Measurements from ENCODE around the gene IQGAP2. TPM values are rescaled to one million over a fixed set of nuclear protein-coding genes. Genes with fewer than 3 reads are reported as not detected.

Gene IQGAP2
- total and polyA plus RNA-seq, 2 of the 8 experiments (the other 6 are each of a cell fraction or from before 2014, with no cell fraction given): 19.7 to 66.0 TPM

DNA sequence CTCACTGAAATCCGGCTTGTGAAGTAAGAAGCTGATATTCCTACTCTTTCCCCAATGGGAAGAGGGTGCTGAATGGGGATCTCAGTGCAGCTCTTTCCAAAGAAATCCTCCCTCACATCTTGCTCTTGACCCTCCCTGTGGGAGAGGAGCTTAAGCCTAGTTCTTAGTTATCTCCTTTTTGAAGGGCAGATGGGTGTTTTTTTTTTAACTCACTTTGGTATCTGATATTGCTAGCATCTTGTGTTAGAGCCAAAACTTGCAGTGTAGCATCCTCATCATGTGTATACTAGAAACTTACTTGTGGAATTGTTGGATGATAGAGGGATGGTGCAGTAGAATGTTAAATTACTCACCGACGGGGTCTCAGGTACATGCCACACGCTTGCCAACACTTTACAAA lies 129.9 kb downstream of the IQGAP2 start:
- Histone ChIP-seq H2AFZ (ENCODE audit: low read length) (no peak overlapping the region), H3K4me2 (ENCODE audit: insufficient read depth in 1 of 2, low read depth in 2 of 2, low read length in 2 of 2) (no peak overlapping the region), H2BK120ac (replicated peaks; ENCODE audit: low read depth, low read length) (no peak overlapping the region), H3K79me2 (ENCODE audit: control insufficient read depth in 1 of 2, insufficient read depth in 2 of 2, low read length in 2 of 2) (peaks cover 0 to 13% of the 10 kb centered on the region in 2 experiments; a peak in 1 of 4 replicates), H2BK15ac (ENCODE audit: low read length) (no peak overlapping the region), H3K9me3 (ENCODE audit: insufficient read depth in 2 of 2, low read depth in 1 of 2, low read length in 1 of 2) (peaks cover 0 to 2% of the 10 kb centered on the region in 2 experiments; a peak in 1 of 4 replicates), H3K23ac (ENCODE audit: insufficient read length) (no peak overlapping the region), H3K4me3 (ENCODE audit: extremely low read depth in 1 of 4, insufficient read depth in 2 of 4, low read depth in 3 of 4, low read length in 4 of 4) (no peak overlapping the region), H3K56ac (replicated peaks; ENCODE audit: insufficient read length, low read depth, low read length) (no peak overlapping the region), H3K79me1 (ENCODE audit: low read depth, low read length) (no peaks in the 10 kb centered on the region; the same call in 1 of the 2 replicates), H3K27me3 (replicated peaks in 1 of 4; ENCODE audit: control insufficient read depth in 3 of 4, extremely low read depth in 1 of 4, insufficient read depth in 3 of 4, low read length in 3 of 4) (no peaks in the 10 kb centered on the region; a peak in 1 of 7 replicates), H2BK5ac (ENCODE audit: low read depth, low read length) (no peak overlapping the region), H2AK5ac (ENCODE audit: low read depth, low read length) (no peak overlapping the region), H4K8ac (ENCODE audit: extremely low read depth, insufficient read depth, low read length) (no peak overlapping the region), H3K27ac (ENCODE audit: low read depth, low read length) (no peak overlapping the region), H3K18ac (ENCODE audit: extremely low read depth, low read length) (no peak overlapping the region), H3K4ac (replicated peaks; ENCODE audit: insufficient read length, low read depth, low read length) (no peak overlapping the region), H2BK12ac (ENCODE audit: low read depth, low read length) (peak overlapping the region; percentile 12; the same call in 1 of the 2 replicates), H3K9ac (replicated peaks in 1 of 4; ENCODE audit: extremely low read depth in 1 of 4, low read depth in 3 of 4, low read length in 3 of 4) (no peak overlapping the region), H4K5ac (ENCODE audit: insufficient read length, low read depth, low read length) (no peak overlapping the region), H3K23me2 (ENCODE audit: low read depth, low read length) (no peaks in the 10 kb centered on the region), H4K91ac (replicated peaks; ENCODE audit: insufficient read length, low read length) (no peak overlapping the region), H2BK20ac (ENCODE audit: low read length) (no peak overlapping the region), H4K20me1 (replicated peaks in 1 of 2; ENCODE audit: control insufficient read depth in 1 of 2, insufficient read depth in 2 of 2, low read length in 2 of 2) (no peaks in the 10 kb centered on the region), H3K4me1 (replicated peaks in 1 of 4; ENCODE audit: control insufficient read depth in 3 of 4, insufficient read depth in 4 of 4, low read length in 3 of 4) (peaks cover 0 to 7% (median 1%) of the 10 kb centered on the region in 4 experiments; a peak in 4 of 7 replicates), H3K36me3 (ENCODE audit: control insufficient read depth in 2 of 4, insufficient read depth in 4 of 4, low read length in 3 of 4) (no peaks in the 10 kb centered on the region), H3K14ac (ENCODE audit: insufficient read length) (no peak overlapping the region)
- ChIA-PET CTCF (ENCODE audit: partially characterized antibody) (interaction anchor here (0.8 to 1.5 kb wide), 2 partner anchors 195 to 917 kb away, joined by 3 read pairs; no protein-coding TSS in a partner anchor), POLR2A (ENCODE audit: partially characterized antibody) (no interaction called here)
- 95% methylated on average over 4 of the region's 4 CpGs; no CpG with 5 or more reads in 1 of the 2 experiments for WGBS, 2 experiments (ENCODE audit: extremely low coverage in 1 of 2, insufficient coverage in 1 of 2, insufficient read length in 1 of 2, insufficient replicate concordance in 2 of 2, low coverage in 1 of 2, low lambda C conversion rate in 2 of 2, missing lambda C conversion rate in 1 of 2)
- no peak for DNase-seq (ENCODE audit: low read depth in 1 of 2, low spot score in 2 of 2)
- FAIRE-seq: no peak
- TF ChIP-seq, protein P1, sequence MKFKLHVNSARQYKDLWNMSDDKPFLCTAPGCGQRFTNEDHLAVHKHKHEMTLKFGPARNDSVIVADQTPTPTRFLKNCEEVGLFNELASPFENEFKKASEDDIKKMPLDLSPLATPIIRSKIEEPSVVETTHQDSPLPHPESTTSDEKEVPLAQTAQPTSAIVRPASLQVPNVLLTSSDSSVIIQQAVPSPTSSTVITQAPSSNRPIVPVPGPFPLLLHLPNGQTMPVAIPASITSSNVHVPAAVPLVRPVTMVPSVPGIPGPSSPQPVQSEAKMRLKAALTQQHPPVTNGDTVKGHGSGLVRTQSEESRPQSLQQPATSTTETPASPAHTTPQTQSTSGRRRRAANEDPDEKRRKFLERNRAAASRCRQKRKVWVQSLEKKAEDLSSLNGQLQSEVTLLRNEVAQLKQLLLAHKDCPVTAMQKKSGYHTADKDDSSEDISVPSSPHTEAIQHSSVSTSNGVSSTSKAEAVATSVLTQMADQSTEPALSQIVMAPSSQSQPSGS (IDR thresholded peaks at IDR 0.05; ENCODE audit: low read length): no peak
- TF ChIP-seq CHD2 (IDR thresholded peaks at IDR 0.05; ENCODE audit: low read length) (no peak), SIRT6 (IDR thresholded peaks at IDR 0.05; ENCODE audit: low read length) (no peak), GTF2F1 (IDR thresholded peaks at IDR 0.05; ENCODE audit: borderline replicate concordance, low read depth, low read length) (no peak), ZNF274 (IDR thresholded peaks at IDR 0.05; ENCODE audit: borderline replicate concordance, extremely low read depth, low read length) (no peak), TCF12 (IDR thresholded peaks at IDR 0.05; ENCODE audit: low read depth, low read length) (no peak), SP2 (IDR thresholded peaks at IDR 0.05; ENCODE audit: low read length) (no peak), BACH1 (IDR thresholded peaks at IDR 0.05; ENCODE audit: low read length) (no peak), EP300 (IDR thresholded peaks at IDR 0.05; ENCODE audit: borderline replicate concordance in 1 of 2, low read depth in 2 of 2, low read length in 2 of 2) (no peak), TAF7 (optimal IDR thresholded peaks at IDR 0.05; ENCODE audit: borderline replicate concordance, low read depth, low read length) (no peak), NANOG (IDR thresholded peaks at IDR 0.05; ENCODE audit: insufficient read depth, low read depth, low read length, poor library complexity, severe bottlenecking) (no peak), RAD21 (IDR thresholded peaks at IDR 0.05 in 1 of 2, conservative IDR thresholded peaks at IDR 0.05 in 1 of 2; ENCODE audit: low read depth in 2 of 2, low read length in 2 of 2) (no peak)

All from H1 (cell line).